ENCODE data around the gene IFITM2.
"Not testable (repeated sequence)": the region's sequence is repeated elsewhere in the genome, so short reads cannot be mapped to it uniquely, and the experiment has no call there.

DNA sequence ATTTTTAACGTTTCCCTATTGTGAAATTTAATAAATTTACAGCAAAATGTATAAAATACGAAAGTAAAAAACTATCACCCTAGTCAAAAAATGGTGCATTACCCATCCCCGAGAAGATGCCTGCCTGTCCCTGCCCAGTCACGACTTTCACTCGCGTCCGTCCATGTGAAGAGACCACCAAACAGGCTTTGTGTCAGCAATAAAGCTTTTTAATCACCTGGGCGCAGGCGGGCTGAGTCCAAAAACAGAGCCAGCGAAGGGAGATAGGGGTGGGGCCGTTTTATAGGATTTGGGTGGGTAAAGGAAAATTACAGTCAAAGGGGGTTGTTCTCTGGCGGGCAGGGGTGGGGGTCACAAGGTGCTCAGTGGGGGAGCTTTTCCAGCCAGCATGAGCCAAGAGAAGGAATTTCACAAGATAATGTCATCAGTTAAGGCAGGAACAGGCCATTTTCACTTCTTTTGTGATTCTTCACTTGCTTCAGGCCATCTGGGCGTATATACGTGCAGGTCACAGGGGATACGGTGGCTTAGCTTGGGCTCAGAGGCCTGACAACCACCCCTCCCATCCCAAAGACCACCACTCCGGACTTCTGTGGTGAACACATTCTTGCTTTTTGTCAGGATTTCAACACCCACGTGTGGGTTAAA is 26.1 kb downstream of the IFITM2 start:
- not testable (repeated sequence) for TF ChIP-seq EZH2phosphoT487 (IDR thresholded peaks at IDR 0.05; ENCODE audit: low read depth)
- TF ChIP-seq, protein P1, sequence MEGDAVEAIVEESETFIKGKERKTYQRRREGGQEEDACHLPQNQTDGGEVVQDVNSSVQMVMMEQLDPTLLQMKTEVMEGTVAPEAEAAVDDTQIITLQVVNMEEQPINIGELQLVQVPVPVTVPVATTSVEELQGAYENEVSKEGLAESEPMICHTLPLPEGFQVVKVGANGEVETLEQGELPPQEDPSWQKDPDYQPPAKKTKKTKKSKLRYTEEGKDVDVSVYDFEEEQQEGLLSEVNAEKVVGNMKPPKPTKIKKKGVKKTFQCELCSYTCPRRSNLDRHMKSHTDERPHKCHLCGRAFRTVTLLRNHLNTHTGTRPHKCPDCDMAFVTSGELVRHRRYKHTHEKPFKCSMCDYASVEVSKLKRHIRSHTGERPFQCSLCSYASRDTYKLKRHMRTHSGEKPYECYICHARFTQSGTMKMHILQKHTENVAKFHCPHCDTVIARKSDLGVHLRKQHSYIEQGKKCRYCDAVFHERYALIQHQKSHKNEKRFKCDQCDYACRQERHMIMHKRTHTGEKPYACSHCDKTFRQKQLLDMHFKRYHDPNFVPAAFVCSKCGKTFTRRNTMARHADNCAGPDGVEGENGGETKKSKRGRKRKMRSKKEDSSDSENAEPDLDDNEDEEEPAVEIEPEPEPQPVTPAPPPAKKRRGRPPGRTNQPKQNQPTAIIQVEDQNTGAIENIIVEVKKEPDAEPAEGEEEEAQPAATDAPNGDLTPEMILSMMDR (IDR thresholded peaks at IDR 0.05; ENCODE audit: low read depth, low read length): not testable (repeated sequence)
